SKM-1 treated with dmso at 0.1 percent for 144 hours (cell line): ENCODE data around the gene GRPEL1.
"Not testable (repeated sequence)": the region's sequence is repeated elsewhere in the genome, so short reads cannot be mapped to it uniquely, and the experiment has no call there.

Experiments used
- DNase-seq: peaks from one replicate; lab custom pipeline; 2025; ENCODE audit not compliant: unreplicated experiment; lab: John Stamatoyannopoulos, UW

Gene GRPEL1

DNA sequence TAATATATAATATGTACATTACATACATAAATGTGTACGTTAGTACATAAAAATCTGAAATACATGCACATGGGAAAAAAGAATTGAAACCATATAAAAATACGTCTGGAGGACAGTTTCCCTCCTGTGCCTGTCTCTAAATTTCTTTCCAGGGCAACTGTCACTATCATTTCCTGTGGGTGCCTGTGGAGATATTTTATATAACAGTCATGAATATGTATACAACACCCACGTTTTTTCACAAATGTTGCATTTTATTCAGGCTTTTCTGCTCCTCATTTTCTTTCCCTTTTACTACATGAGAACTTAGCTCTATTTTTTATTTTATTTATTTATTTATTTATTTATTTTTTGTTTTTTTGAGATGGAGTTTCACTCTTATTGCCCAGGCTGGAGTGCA is 24.2 kb upstream of the GRPEL1 start:
- DNase-seq = no peak

DNA sequence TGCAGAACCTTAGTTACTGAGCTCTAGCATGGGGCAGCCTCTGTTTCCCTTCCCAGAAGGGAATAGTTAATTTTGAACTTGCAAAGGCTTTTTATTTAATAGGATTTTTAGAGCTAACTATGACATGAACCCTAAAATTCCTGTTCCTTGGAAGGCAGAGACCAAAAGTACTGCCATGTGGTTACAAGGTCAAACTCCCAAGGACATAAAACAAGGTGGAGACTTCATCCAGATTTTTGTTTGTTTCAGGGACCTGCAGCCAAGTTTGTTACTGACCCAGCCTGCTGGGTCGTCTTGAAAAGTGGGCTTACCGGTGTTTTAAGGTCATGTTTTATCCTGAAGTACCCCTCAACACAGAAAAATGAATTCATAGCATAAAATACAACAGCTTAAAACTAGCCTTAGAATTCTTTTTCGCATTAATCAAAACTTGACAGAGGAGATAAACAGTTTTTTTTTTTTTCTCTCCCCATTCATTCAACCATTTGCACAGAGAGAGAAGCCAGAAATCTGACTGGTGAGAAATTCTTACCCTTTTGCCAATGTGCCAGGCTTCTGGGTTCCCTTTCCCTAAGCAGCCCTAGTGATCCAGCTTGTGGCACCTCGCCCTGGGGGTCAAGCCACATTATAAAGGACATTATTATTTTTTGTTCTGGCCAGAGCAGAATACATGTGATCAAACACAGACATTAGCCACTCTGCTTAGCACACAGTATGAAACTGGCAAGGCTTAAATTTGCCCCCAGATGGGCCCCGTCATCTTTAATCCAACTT is 21.5 kb upstream of the GRPEL1 start:
- no peak for DNase-seq

DNA sequence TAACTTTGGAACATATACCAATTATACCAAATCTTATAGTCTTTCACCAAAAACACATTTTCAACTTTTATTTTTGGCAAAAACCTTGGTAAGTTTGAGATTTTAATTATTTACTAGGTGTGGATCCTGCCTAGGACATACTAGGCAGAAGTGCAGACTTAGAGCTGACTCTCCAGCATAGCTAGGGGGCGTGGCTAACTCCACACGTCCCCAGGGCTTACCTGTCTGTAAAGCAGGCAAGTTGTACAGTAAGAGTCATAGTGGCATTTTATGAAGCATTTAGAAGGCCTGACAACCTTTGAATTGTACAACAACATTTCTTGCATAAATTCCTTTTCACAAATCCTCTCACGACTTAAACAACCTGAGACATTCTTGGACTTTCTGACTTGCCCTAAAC is 19.2 kb upstream of the GRPEL1 start:
- DNase-seq = no peak

DNA sequence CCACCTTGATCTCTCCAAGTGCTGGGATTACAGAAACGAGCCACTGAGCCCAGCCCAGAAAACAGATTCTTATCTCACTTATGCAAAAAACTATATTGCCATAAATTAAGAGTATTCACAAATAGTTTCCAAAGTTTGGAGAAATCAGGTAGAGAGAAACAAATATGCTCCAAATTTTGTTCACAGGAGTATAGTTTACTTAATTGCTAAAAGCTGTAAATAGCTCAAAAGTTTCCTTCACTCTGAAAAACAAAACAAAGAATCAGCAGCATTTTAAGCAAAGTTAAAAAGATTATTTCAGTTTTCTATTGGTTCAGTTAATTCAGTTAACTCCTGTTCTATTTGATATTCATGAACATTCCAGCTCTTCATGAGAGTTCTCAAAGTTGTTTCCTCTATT is 18.5 kb upstream of the GRPEL1 start:
- DNase-seq = no peak

DNA sequence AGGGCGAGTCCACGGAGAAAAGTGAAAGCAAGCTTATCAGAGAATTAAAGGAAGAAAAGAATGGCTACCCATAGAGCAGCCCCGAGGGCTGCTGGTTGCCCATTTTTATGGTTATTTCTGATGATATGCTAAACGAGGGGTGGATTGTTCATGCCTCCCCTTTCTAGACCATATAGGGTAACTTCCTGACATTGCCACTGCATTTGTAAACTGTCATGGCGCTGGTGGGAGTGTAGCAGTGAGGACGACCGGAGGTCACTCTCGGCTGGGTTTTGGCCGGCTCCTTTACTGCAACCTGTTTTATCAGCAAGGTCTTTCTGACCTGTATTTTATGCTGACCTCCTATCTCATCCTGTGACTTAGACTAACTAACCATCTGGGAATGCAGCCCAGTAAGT is 16.7 kb upstream of the GRPEL1 start:
- not testable (repeated sequence) for DNase-seq

DNA sequence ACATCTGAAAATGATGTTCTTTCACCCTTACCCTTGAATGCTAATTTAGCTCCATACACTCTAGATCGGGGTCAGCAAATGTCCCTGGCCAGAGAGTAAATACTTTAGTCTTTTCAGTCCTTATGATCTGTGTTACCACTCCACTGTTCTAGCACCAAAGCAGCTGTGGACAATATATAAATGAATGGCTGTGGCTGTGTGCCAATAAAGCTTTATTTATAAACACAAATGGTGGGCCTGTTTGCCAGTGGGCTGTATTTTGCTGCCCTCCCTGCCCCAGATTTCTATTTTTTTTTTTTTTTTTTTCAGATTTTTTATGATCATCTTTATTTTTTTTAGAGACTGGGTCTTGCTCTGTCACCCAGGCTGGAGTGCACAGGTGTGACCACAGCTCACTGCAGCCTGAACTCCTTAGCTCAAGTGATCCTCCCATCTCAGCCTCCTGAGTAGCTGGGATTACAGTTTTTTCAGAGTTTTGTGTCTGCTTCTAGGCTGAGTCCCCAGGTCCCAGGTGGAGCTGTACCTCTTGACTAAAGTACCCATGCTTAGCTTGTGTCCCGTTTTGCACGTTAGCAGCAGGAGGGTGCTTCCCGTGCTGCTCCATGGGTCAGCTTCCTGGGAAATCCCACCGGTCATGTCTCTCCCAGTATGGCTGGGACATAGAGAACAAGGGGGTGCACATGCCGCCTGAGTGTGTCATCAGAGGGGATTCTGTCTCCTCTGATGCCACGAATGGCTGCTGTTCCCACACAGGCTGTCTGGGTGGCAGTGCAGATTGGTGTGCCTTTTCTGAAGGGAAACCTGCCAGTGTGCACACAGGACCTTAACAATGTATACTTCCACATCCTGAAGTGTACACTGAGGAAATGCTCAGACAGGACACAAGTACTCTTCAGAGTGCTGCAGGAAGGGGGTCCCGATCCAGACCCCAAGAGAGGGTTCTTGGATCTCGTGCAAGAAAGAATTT is 16.0 kb upstream of the GRPEL1 start:
- DNase-seq = no peak

DNA sequence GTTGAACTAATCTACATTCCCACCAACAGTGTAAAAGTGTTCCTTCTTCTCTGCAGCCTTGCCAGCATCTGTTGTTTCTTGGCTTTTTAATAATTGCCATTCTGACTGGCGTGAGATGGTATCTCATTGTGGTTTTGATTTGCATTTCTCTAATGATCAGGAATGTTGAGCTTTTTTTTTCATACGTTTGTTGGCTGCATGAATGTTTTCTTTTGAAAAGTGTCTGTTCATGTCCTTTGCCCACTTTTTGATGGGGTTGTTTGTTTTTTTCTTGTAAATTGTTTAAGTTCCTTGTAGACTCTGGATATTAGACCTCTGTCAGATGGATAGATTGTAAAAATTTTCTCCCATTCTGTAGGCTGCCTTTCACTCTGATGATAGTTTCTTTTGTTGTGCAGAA is 12.0 kb upstream of the GRPEL1 start:
- not testable (repeated sequence) for DNase-seq

DNA sequence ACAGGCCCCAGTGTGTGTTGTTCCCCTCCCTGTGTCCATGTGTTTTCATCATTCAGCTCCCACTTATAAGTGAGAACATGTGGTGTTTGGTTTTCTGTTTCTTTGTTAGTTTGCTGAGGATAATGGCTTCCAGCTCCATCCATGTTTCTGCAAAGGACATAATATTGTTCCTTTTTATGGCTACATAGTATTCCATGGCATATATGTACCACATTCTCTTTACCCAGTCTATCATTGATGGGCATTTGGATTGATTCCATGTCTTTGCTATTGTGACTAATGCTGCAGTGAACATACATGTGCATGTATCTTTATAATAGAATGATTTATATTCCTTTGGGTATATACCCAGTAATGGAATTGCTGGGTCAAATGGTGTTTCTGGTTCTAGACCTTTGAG is 11.6 kb upstream of the GRPEL1 start:
- not testable (repeated sequence) for DNase-seq

DNA sequence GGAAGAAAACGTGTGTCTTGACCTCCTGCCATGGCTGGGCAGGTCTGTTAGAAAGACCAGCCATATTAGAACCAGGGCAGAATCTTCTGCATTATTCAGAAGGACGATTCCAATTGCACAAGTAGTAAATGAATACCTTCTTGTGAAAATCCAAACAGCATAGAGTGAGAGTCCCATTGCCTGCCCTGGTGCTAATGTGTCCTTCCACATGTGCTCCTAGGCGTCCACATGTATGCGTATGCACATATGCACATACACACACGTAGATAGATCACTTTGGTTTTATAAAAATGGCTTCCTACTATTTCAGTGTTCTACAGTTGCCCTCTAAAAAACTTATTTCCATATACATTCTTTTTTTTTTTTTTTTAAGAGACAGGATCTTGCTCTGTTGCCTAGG is 10.2 kb upstream of the GRPEL1 start:
- no peak for DNase-seq

DNA sequence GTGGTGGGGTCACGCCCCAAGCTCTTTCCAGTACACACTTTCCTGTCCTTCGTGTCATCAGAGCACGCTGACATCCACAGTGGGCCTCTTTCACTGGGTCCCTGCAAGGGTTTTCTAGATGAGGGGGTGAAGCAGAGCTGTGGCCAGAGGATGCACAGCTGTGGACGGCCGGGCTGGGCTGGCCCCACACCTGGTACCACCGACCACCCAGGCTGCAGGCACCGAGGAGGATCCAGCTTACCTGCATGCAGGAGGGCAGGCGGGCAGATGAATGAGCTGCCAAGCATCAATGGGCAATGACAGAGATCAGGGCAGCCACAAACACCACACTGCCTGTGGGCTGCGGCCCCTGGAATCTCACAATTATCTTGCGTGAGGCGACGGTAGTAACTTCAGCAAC is 9.5 kb upstream of the GRPEL1 start:
- no peak for DNase-seq

DNA sequence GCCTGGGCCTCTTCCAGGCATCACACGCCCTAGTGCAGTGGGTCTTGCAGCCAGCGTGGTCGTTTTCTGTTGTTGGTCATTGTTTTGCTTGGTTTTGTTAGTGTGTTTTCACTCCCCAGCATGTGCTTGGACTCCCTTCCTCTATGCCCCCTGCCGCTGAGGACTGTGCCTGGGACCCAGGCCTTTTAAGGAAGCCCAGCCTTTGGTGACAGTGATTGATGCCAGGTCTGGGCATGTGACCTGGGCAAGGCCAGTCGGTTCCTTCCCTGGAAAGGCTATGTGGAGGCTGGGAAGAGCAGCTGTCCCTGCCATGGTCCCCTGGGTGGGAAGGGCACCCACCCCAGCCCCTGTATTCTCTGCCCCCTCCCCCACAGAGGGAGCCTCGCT is 8.8 kb upstream of the GRPEL1 start:
- DNase-seq = no peak

DNA sequence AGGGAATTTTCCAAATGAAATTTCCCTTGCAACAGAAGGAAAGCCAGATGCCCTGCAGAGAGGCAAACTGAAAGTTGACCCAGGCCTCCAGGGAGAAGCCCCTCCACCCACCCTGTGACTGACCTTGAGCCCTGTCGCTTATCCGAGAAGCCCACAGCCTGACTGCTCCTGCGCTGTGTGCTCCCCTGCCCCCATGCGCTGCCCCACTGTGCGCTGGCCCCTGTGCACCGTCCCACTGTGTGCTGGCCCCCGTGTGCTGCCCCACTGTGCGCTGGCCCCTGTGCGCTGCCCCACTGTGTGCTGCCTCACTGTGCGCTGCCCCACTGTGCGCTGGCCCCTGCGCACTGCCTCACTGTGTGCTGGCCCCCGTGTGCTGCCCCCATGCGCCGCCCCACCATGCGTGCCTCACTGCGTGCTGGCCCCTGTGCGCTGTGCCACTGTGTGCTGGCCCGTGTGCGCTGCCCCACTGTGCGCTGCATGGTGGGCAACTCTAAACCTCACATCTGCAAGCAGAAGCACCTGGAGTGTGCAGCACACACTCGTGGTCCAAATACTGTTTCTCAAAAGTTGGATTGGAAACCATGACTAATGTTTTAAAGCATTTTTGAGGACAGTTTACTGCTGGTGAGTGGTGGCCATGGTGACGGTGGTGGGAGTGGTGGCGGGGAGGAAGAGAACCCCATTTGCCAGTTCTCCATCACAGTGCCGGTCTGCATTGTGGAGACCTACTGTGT is 8.3 kb upstream of the GRPEL1 start:
- DNase-seq = no peak

DNA sequence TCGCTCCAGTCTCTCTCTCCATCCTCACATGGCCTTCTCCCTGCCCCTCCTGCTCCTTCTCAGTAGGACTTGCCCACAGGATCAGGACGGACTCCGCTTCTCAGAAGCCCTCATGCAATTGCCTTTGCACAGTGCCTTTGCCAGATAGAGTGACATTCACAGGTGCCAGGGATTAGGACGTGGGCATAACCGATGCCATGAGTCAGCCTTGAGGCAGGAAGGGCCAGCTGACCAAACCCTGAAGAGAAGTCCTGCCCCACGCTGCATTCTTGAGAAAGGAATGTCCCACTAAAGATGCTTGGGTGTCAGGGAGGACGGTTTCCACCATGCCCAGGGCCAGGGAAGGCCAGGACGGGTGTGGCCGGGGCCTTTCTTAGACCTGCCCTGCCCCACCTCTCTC is 6.6 kb upstream of the GRPEL1 start:
- DNase-seq = no peak

DNA sequence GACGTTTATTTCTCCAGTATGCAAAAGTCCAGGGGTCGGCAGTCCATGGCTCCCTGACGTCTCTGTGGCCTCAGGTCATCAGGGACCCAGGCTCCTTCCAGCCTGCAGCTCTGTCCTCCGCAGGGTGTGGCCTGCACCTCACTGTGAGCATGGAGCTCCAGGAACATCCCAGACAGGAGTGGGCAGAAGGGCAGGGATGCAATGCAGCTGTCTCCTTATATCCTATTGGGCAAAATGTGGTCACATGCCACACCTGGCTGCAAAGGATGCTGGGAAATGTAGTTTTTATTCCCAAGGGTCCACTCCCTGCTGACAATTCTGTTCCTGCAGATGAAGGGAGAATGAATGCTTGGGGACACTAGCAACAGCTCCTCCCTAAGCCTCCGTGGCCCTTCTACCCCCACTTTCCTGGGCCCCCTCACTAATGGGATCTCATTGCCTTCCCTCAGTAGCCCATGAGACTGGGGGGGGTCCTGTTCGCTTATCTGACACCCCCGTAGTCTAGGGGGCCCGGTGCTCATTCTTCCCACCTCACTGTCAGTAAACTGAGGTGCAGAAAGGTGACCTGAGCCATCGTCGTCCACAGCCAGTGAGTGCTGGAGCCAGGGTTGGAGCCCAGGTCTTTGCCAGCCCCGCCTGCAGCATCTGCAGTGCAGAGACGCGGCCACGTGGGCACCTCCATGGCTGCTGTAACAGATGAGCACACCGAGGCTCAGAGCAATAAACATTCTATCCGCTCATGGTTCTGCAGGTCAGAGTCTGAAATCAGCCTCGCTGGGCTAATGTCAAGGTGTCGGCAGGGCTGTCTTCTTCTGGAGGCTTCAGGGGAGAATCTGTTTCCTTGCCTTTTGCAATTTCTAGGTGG is 5.9 kb upstream of the GRPEL1 start:
- DNase-seq = peak; percentile 42

DNA sequence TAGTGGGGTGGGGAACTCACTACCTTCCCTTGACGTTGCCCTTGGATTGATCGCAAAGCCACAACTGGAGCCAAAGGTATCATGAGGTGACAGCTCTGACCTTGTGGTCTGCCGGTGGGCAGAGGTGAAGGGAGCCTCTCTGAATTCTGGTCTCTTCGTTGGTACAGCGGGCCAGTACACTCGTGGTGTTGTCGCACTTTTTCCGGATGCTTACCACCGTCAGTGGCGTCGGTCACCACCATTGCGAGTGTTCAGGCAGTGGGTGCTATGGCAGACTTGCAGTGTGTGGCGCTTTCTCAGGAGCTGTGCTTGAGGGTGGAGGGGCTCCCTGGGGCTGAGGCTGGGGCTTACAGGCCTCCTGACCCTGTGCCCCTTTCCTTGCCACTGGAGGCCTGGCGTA is 5.2 kb upstream of the GRPEL1 start:
- no peak for DNase-seq

DNA sequence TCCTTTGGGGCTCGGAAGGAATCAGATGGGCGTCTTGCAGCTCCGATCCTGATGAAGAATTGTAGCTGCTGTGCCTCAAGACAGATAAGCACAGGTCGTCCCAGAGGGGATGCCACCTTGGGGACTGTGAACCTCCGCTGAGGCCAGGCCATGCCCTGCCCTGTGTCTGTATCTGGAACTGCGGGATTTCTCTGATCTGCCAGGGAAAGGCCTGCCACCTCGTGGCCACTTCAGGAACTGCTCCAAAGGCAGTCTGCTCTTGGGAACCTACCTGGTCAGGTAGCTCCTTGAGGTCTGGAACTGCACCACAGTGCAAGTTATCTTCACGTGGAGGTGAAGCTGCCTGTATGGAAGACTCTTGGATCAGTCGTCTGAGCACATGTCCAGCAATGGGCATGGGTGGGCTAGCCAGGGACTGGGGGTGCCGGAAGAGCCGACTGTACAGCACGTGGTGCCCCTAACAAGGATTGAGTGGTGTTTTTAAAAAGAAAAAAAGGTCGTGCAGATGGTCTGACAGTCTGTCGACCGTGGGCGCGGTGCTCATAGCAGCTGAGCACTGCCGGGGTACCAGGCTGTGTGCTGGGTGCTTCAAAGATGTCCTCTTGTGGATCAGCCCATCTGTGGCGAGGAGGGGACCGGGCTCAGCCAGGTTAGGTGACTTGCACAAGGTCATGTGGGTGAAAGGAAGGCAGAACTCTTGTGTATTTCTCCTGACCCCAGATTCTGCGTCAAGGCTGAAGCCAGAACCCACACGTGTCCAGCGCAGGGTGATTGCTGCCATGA is 3.1 kb upstream of the GRPEL1 start:
- peak; percentile 87 for DNase-seq

DNA sequence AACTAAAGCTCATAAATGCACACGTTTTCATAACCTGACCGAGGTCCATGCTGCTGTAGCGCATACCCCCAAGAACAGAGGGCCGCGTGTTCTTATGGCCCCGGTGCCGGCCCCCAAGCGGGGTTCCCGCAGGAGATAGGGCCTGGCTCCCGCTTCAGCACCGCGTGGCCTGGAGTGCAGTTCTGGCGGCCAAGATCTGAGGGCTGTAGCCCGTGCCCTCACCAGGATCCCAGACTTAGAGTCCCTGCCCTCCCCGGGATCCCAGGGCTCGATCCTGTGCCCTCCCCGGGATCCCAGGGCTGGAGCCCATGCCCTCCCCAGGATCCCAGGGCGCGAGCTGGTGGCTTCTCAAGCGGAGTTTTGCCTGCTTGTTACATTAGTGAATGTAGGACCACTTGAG is 1.0 kb upstream of the GRPEL1 start:
- DNase-seq = no peak

DNA sequence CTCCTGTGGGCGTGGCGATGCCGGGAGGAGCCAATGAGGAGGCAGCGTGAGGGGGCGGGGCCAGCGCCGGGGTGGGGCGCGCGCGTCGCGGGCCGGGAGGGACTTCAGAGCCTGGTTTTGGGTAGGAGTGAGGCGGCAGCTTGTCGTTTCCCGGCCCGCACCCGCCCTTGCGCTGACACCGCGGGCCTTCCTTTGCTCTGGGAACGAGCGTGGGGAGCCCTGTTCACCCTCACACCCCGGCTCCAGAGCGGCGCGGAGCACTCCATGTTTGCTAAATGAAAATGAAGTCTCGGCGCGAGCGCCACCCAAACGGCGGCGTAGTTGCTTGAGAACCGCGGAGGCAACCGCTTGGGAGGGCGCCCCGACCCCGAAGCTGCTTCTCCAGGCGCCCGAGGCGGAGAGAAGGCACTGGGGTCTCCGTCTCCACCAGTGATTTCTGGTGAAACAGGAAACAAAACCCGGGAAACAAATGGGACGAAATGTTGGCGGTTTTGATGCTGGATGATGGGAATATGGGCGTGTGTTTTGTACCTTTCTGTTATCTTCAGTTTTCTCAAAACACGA is 497 bp upstream of the GRPEL1 start:
- no peak for DNase-seq

DNA sequence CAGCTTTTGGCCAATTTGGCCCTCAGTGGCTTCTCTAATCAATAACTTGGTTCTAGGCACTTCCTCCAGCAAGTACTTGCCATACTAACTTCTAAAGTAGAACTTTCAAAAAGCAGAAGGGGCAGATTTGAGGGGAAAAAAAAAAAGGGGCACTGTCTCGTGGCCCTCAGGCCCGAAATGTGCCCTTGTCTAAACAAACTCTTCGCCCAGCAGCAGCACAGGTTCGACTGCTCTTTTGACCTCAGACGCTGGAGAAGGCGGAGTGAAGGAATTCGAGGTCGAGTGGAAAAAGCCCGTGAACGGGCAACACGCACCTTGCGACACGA is 775 bp downstream of the GRPEL1 start:
- peak; percentile 68 for DNase-seq

DNA sequence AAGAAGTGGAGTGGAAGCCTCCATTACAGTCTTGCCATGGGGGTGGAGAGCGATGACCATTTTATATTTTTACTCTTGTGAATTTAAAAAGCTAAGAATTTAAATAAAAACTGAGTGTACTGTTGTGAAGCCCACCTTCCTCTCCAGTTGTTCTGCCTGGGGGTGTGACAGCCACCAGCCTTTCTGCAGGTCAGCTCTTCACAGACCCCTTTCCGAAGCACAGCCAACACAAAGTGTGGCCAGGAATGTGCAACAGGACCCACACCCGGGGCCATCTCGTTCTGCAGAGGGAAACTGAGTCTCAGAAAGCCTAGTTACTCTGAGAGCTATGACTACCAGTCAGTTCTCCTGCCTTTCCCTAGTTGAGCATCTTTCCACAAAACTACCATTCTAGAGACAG is 1.4 kb downstream of the GRPEL1 start:
- no peak for DNase-seq
